HG03039 (cell line): Measurements from ENCODE around the gene RABGAP1.

Experiments used
- ATAC-seq: cut with Tn5 transposase; IDR thresholded peaks from one replicate; pipeline ENCODE4 v1.9.1; 2021; ENCODE audit warnings: mild to moderate bottlenecking, moderate library complexity; ENCODE audit not compliant: unreplicated experiment

The RABGAP1 gene

DNA sequence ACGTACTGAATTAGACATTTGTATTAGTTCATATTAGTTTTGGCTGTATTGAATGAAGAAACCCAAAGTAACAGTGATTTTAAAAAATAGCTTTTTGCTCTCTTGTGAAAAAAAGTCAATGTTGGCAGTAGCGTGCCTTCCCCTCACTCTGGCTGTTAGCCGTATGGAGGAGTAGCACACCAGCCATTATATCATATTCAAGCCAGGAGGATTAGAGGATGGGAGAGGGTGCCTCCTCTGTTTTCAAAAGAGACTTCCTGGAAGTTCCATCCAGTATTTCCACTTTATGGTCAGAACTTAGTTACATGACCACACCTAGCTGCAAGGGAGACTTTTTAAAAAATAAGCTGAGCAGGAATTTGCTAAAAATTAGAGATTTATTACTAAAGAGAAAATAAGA, 133.8 kb downstream of the RABGAP1 start:
- ATAC-seq, result no peak

DNA sequence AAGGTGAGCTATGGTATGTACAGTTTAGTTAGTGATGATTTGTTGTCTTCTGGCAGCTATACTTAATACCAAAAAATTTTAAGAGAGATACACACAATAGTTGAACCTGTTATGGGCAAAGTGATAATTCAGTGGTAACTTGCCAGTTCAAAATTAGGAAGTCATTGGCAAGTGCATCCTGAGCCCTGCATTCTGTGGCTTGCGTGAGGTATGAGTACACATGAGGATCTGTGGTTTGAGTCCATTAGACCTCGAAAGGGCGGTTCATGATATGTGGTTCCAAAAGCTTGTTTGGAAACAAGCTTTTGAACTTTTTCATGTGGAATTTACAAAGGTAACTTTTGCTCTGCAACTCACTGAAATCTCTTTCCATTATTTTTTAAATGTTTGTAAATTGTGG, 139.6 kb downstream of the RABGAP1 start:
- no peak for ATAC-seq

DNA sequence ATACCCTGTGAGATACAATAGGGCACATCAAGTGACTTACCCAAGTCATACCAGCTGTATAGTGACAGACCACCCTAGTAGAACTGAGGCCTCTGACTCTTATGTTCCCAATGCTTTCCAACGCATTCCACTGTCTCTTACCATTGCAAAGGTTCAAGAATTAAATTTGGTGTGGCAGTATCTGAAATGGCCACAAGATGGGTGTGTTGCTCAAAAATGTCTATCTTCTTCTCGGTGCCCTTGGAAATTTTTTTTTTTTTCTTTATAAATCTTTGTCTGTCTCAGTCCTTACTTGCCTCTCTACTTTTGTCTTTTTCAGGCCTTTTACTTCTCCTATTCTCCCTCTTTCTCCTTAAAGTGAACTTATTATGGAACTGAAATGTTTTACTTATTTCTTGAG, 141.0 kb downstream of the RABGAP1 start:
- no peak for ATAC-seq

DNA sequence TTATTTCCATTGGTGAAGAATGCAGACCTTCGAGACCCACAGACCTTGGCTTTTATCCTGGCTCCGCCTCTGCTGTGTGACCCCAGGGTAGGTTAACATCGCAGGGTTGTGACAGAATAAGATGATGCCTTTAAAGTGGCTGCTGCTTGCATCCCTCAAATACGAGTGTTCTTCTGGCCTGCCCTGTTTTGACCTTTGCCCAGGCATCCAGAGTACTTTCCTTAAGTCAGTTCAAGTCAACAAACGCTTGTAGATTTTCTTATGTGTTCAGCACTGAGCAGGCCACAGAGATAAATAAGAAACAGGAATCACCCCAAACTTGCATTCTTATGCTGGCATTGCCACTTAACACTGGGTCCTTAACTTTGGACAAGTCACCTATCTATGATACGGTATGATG, 142.9 kb downstream of the RABGAP1 start:
- no peak for ATAC-seq

DNA sequence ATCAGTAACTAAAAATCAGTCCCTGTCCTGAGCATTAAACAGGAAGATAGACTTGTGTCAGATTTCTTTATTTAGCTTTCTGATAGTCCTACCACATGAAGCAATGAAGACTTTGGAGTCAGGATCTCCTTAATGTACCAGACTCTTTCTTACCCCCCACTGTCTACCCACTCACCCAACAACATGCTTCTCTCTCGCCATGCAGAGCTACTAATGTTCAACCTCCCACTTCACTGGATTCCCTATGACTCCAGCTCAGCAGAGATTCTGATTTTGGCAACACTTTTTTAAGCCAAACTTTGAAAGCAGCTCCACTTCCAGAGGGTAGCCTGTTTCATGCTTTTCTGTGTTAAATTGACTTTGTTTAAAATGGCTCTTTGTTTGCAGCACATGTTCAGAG, 143.4 kb downstream of the RABGAP1 start:
- no peak for ATAC-seq

DNA sequence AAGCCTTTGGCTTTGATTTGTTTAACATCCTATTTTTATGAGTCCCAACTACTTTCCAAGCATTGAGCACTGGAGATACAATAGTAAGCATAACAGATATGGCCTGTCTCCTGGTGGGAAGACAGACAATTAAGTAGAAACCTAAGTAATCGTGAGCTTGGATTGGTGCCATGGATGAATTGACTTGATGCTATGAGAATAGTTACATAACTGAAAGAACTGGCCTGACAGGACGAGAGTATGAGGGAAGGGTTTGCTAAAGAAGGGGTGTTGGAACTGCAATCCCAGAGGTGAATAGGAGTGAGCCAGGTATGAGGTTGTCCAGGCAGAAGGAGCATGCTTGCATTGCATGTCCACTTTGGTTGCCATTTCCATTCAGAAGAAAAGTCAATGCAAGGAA, 145.1 kb downstream of the RABGAP1 start:
- ATAC-seq, result no peak

DNA sequence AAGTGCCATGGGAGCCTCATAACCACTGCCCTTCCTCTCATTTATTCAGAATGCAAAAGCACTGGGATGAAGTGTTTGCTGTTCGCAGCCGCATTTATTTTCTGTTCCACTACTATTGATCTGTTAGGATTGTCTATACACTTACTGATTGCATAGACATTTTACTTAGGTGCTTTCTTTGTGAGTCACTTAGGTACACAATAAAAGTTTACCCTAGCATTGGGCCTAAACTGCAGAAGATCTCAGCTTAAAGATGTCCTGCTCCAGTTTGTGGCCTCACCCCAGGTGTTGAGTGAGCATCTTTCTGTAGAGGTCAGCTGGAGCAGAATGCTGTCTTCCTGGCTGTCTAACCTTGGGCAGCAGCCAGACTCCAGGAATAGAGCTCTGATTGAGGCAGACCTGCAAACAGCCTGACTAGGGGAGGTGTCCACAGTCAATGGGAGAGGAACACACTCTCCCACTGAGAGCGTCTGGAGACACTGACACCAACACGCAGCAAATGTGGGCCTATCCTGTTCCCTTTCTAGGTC, 146.6 kb downstream of the RABGAP1 start:
- no peak for ATAC-seq

DNA sequence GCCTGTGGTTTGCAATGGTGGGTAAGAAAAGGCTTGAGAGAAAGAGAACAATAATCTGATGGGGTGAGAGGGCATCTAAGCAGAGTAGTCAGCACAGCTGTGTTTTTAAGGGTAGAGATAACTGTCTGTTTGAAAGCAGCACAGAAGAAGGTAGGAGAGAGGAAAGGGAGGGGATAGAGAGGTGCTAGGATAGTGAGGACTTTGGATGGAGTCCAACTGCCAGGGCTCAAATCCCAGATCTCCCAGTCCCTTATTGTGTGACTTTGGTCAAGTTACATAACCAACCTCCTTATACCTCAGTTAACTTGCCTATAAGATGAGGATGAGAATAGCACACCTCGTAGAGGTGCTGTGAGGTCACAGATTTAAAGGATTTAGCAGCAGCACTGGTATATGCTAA, 148.2 kb downstream of the RABGAP1 start:
- no peak for ATAC-seq

DNA sequence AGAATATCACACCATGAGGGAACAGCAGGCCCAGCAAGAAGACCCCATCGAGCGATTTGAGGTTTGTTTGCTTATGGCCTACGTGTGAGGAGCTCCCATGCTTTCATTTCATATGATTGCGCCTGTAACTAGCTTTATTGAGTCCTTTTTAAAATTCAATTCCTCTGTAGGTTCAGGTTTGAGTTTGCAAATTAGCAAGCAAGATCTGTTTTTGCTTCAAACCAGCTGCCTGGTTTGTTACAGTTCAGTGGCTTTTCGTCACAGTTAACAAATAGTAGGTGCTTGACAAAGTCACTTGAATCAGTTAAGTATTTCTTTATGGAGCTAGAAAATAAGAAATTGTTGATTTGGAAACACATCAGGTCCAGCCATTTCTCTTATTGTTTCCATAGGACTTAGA, 149.0 kb downstream of the RABGAP1 start:
- no peak for ATAC-seq

DNA sequence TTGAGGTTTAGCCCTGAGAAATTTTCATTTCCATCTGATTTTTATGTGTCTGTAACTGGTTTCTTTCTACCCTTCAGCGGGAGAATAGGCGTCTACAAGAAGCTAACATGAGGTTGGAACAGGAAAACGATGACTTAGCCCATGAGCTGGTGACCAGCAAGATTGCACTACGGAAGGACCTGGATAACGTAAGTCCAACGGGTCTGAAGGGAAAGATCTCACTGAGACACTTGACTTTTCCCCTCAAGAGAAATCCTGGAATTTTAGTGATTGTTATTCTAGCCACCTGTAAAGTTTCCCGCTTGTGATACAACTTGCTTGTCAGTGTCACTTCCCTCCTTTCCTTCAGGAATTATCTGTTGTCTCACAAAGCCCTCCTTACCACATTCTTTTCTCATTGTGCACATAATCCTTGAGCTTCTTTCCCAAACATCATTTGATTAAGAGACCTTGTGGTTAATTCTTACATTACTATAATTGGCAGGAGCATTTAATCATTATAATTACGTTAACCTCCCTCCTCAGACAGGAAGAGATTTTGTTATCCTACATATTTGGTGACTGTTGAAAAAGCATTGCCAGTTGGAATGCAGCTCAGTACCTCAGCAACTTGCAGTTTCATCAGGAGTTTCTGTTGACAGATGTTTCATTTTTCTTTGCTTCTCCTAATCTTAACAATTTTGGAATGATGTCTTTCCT, 149.5 kb downstream of the RABGAP1 start:
- no peak for ATAC-seq

DNA sequence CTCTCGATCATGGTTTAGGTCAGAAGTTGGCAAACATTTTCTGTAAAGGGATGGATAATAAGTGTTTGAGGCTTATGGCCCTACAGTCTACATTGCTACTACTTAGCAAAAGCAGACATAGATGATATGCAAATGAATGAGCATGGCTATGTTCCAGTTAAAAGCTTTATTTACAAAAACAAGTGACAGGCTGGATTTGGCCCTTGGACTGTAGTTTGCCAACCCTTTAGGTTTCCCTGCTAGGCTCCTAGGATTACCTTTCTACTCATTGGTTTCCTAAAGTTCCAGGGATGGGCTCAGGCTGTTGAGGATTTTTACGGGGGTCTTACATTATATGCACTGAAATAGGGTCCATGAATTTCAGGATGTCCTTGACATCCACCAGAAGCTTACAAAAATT, 150.1 kb downstream of the RABGAP1 start:
- ATAC-seq, result no peak

DNA sequence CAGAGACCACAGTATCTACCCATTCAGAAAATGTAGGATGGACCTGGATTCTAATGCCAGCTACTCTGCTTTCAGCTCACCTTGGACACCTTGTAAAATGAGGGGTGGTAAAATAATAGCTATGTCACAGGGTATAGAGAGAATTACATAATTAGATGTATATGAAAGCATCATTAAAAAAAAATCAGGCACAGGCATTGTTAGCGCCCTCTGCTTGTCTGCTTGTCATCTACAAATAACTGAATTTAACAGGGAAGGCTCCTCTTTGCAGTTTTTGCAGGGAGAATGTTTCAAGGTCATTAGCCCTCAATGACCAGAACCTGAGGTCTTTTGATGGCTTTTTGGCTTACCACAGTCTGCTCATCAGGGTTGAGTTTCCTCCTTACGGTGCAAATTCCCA, 150.6 kb downstream of the RABGAP1 start:
- no peak for ATAC-seq

DNA sequence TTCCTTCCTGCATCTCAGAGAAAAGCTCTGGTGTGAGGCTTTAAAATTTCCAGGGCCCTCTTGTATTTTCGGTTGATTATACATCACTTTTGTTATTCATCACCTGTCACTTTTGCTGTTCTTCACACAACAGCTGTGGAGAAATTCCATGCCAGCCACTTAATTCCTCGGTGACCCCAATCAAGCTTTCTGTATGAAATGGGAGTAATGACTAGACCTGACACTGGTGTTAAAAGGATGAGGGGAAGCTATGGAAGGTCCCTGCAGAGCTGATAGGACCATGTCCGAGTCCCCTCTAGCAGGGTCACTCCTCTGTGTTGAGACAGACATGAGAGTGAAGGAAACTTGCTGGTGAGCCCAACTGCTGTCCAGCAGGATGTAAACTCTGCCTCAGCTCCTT, 152.3 kb downstream of the RABGAP1 start:
- ATAC-seq, result no peak

DNA sequence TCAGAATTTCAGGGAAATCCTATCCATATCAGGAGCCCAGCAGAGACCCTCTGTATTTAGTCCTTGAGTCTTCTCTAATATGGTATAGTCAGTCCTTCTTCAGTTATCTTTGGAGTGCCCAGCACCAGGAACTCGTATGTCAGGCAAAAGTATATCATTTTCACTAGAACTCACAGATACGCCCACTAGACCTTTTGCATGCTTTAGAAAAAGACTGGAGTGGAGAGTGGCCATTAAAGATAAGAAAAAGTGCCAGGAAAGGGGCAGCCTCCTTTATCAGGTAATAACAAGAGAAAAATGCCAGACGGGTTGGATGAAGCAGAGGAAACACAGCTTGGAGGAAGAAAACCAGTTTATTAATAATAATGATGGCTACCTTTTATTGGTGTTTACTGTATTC, 156.2 kb downstream of the RABGAP1 start:
- no peak for ATAC-seq

DNA sequence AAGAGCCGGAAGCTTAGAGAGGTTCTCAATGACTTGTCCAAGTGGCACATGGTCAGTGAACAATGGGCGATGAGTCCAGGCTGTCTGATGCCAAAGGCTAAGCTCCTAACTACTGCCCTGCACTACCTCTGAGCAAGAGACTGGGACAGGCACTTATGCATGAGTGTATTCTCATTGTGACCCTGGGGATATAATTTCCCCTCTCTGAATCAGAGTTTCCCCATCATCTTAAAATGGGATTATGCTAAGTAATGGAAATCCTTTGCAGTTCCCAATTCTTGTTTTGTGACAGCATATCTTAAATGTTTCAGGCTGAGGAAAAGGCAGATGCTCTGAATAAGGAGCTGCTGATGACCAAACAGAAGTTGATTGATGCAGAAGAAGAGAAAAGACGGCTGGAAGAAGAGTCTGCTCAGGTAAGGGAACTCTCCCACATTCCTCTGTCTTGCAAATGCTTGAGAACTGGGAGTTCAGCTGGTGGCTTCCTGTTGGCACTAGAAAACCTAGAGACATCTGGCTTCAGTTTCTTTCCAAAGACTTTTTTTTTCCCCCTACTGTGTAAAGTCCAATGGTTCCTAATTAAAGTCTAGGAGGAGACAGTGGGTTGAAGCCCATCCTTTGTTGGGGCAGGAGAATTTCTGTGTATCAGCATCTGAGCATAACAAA, 156.7 kb downstream of the RABGAP1 start:
- no peak for ATAC-seq

DNA sequence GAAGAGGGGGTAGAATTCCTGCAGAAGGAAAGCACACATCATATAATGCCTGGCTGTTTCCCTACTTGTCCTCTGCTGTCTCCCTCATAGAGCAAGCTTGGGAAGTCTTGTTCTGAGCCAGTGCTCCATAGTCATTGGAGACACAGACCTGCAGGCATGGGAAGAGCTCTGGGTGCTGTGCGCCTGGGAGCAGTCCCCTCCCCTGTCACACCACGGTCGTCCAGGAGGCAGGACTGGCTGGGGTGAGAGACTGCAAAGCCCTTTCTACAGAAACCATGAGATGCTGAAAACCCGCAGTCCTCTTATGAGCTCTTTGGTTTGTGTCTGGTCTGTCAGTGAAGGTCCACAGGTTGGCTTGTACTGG, 157.3 kb downstream of the RABGAP1 start:
- no peak for ATAC-seq

DNA sequence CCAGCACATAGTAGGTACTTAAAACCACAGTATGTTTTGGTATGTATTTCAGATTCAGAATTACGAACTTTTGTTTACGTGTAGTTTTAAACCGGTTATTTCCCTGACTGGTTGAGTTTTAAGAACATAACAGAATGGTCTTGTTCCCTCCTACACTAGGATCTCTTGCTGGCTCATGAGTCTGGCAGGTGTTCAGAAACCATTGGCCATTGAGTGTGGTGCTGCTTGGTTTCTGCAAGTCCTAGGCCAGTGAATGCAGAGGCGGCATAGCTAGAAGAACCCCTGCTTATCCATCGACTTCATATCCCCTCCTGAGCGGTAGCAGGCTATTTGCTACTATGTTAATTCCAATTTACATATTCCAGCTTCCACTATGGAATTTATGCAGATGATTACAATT, 158.2 kb downstream of the RABGAP1 start:
- ATAC-seq, result no peak

DNA sequence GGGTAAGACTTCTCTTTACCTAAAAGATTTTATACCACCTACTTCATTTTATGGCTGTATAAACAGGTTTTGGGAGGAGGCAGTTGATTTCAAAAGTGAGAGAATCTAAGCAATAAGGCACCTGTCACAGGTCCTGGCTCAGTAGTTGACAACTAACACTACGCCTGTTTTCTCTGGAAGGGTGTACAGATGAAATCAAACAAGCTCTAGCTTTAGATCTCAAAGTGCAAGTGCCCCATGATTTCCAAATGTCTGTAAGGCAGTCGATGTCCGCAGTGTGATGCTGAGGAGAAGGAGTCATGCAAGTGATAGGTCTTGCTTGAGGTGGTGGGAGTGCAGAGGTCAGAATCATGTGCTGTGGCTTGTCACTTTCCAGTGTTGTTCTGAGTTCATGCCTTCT, 158.7 kb downstream of the RABGAP1 start:
- no peak for ATAC-seq

DNA sequence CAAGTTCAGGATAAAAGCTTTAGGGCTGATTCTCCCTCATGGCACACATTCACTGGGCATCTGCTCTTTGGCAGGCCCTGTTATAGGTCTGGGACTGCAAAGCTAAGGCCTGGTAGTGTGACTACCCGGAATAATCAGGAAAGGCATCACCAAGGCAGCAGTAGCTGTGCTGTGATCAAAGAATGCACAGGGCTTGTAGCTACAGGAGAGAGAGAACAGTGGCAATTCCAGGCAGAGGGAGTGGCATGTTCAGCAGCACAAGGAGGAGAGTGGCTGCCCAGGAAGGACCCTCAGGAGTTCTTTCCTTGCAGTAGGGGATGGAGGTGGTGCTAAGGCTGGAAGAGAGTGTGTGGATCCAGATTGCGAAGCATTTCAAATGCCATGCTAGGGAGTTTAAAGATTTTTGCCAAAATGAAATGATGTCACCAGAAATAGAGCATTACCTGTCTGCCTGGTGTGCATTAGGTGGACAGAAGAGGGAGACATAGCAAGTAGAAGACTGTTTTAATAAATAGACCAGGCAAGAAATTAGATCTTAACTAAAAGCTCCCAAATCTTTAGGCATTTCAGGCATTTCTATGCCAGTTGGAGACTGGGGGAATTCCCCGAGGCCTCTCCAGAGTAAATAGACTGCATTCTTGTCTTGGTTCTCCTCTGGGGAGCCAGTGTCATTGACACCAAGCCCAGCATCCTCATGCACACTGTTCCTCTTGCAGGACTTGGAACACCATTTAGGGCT, 161.7 kb downstream of the RABGAP1 start:
- ATAC-seq, result no peak

DNA sequence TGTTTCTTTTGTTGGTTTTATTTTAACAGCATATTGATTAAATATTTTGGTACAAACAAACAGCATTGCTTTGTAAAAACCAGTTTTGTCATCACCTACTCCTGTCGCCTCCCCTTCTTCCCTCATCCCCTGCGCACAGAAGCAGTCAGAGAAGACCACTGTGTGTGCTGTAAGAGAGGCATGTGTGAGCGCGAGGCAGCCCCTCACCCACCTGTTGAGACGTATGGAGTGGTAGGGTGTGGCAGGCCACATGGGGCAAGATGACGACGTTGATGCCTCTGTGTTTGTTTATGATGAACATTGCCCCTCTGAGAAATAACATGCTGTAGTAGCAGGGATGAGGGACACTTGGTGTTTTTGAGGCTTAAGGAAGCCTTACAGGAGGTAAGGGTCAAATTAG, 164.0 kb downstream of the RABGAP1 start:
- ATAC-seq, result no peak

DNA sequence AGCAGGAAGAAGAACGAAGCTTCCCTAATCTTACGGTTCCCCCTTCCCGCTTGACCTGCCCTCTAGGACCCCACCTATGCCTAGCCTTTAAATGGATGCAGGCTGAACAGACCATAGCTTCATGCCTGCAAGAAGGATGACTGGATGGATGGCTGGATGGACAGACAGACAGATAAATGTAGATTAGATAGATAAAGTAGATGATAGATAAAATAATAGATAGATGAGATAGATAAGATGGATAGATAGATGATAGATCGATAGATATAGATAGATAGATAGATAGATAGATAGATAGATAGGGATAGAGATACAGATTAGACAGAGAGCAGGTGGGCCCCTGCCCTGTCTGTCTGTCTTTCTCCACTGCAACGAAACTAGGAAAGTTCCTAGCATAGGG, 164.7 kb downstream of the RABGAP1 start:
- ATAC-seq, result no peak

DNA sequence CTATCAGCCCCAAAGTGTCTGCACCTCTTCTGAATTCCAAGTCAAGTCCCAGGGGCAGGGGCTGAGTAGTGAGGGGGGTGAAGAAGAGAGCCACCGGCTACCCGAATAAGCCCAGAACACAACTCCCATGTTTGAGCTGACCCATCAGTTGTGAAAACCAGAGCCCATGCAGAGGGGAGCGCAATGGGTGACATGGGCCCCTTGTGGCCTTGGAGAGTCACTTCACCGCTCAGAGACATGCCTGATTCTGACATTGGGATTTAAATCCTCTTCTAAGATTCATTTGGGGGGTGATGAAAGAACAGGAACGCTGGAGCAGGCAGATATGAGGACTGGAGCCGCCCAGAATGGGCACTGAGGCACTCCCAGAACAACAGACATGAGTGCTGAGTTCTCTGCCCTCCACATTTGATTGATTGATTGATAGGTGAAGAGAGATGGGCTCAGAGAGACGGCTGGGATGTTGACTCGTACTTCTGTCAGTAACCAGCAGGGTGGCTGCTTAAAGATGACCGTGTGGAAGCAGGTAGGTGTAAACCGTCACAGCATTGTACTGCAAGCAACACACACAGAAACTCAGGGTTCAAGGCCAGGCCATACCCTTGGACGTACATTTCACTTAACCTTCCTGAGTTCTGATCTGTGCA, 166.9 kb downstream of the RABGAP1 start:
- ATAC-seq, result no peak
